Keratinocyte (primary cell): Measurements from ENCODE around the gene ADCY7. TPM values are rescaled to one million over a fixed set of nuclear protein-coding genes. Genes with fewer than 3 reads are reported as not detected.

Experiments
- DNase-seq: peaks from one replicate; pipeline ENCODE4 v3.0.0-alpha.2; 2011; ENCODE audit warnings: low read depth, missing footprints, low spot score
- FAIRE-seq: peaks from 2 replicates; lab custom pipeline; 2011; peaks lifted over from hg19 to GRCh38; lab: Jason Lieb, UNC
- H2AFZ ChIP-seq: 2 replicates; pipeline ENCODE4 v1.6.0; 2012; ENCODE audit warnings: low read length, control low read depth, inconsistent platforms; ENCODE audit not compliant: control insufficient read depth
- H3K27ac ChIP-seq: 2 replicates; pipeline ENCODE4 v1.5.1; 2011; ENCODE audit warnings: low read length; ENCODE audit not compliant: control insufficient read depth, insufficient read depth
- H3K27me3 ChIP-seq: 3 replicates; pipeline ENCODE4 v1.6.0; 2011; ENCODE audit warnings: low read length; ENCODE audit not compliant: control insufficient read depth, insufficient read depth; ENCODE audit errors: extremely low read depth
- H3K36me3 ChIP-seq, 2 experiments: 2 replicates in 1 of 2; 3 replicates in 1 of 2; pipeline ENCODE4 v1.5.1; 2011; ENCODE audit warnings: low read length in 2 of 2, mild to moderate bottlenecking in 1 of 2; ENCODE audit not compliant: control insufficient read depth in 2 of 2, insufficient read depth in 2 of 2; ENCODE audit errors: extremely low read depth in 1 of 2
- H3K4me1 ChIP-seq: 3 replicates; pipeline ENCODE4 v1.5.1; 2011; ENCODE audit warnings: low read length; ENCODE audit not compliant: control insufficient read depth, insufficient read depth; ENCODE audit errors: extremely low read depth
- H3K4me2 ChIP-seq: 3 replicates; pipeline ENCODE4 v1.6.0; 2011; ENCODE audit warnings: low read depth, low read length; ENCODE audit not compliant: control insufficient read depth, insufficient read depth; ENCODE audit errors: extremely low read depth
- H3K4me3 ChIP-seq, 3 experiments: fragments of 200-600 bp in 1 of 3; sonication (generic) in 1 of 3; 2 replicates in 2 of 3; 3 replicates in 1 of 3; pipeline ENCODE4 v1.5.1; 2011 to 2016; ENCODE audit warnings: low read length in 3 of 3, mild to moderate bottlenecking in 3 of 3, control low read depth in 2 of 3, inconsistent platforms in 1 of 3, low read depth in 1 of 3, mixed read lengths in 1 of 3, mixed run types in 1 of 3, moderate library complexity in 1 of 3; ENCODE audit not compliant: control insufficient read depth in 2 of 3, insufficient read depth in 2 of 3; ENCODE audit errors: extremely low read depth in 1 of 3
- H3K79me2 ChIP-seq: 2 replicates; pipeline ENCODE4 v1.6.0; 2012; ENCODE audit warnings: low read length; ENCODE audit not compliant: control insufficient read depth, insufficient read depth
- H3K9ac ChIP-seq: 3 replicates; pipeline ENCODE4 v1.6.0; 2011; ENCODE audit warnings: low read length; ENCODE audit not compliant: control insufficient read depth, insufficient read depth; ENCODE audit errors: extremely low read depth
- H3K9me1 ChIP-seq: 3 replicates; pipeline ENCODE4 v1.6.0; 2011; ENCODE audit warnings: low read length; ENCODE audit not compliant: control insufficient read depth, insufficient read depth; ENCODE audit errors: extremely low read depth
- H3K9me3 ChIP-seq: 2 replicates; pipeline ENCODE4 v1.5.1; 2012; ENCODE audit warnings: low read depth, low read length; ENCODE audit not compliant: control insufficient read depth
- H4K20me1 ChIP-seq: 3 replicates; pipeline ENCODE4 v1.6.0; 2011; ENCODE audit warnings: low read length; ENCODE audit not compliant: control insufficient read depth, insufficient read depth; ENCODE audit errors: extremely low read depth
- CTCF ChIP-seq, 3 experiments: IDR thresholded peaks in 1 of 3; conservative IDR thresholded peaks in 1 of 3; optimal IDR thresholded peaks in 1 of 3; 2 replicates in 2 of 3; 3 replicates in 1 of 3; pipeline versions ENCODE3 to v1.5.1; 2011; ENCODE audit warnings: low read length in 3 of 3, mild to moderate bottlenecking in 3 of 3, moderate library complexity in 2 of 3, control low read depth in 1 of 3, inconsistent platforms in 1 of 3; ENCODE audit not compliant: insufficient read depth in 2 of 3; ENCODE audit errors: extremely low read depth in 1 of 3
- EZH2 ChIP-seq: IDR thresholded peaks from one replicate; pipeline ENCODE4 v1.6.1; 2012; ENCODE audit warnings: inconsistent platforms, mild to moderate bottlenecking, low read length, moderate library complexity
- dilution Hi-C: fragments of 300-500 bp; cut with MboI; formaldehyde crosslinking; loops from one replicate; pipeline ENCODE4 v1.7.0; 2020; ENCODE audit warnings: low sequenced_read_pairs; ENCODE audit not compliant: extremely low pct_ligation_motif_present
- polyA plus RNA-seq, 5 experiments: library from polyadenylated mRNA; depleted of rRNA in 3 of 5; stranded (reverse) in 3 of 5; stranded (forward) in 1 of 5; unstranded in 1 of 5; fragments of >200 nt; gene quantifications; 1 replicate in 1 of 5; 2 replicates in 3 of 5; 3 replicates in 1 of 5; pipeline versions ENCODE4 v1.2.1 to v1.2.3, GENCODE V29; 2011 to 2012; ENCODE audit warnings: missing spikeins in 2 of 5, low read depth in 1 of 5, low replicate concordance in 1 of 5

ADCY7 gene
- polyA plus RNA-seq, 1 donor (not counting 4 experiments of a cell fraction or from before 2014, with no cell fraction given), result 5.1 TPM

DNA sequence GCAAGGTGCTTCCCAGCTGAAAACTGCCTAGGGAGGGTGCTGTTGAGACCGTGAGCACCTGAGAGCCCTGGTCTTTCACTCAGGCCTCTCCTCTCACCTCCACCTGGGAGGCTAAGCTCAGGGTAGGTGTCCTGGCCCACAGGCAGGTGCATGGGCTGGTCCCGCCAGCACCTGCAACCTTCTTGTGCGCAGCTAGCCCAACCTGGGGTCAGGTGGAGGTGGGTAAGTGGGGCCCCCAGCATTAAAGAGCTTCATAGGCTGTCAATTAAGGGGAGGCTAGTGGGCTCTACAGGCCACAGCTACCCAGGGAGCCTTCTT lies 8.7 kb downstream of the ADCY7 start:
- Histone ChIP-seq H3K4me2 (no peak overlapping the region), H3K27ac (no peak overlapping the region)
- TF ChIP-seq CTCF (optimal IDR thresholded peaks at IDR 0.05 in 1 of 3, IDR thresholded peaks at IDR 0.05 in 1 of 3, conservative IDR thresholded peaks at IDR 0.05 in 1 of 3; ENCODE audit: extremely low read depth in 1 of 3, insufficient read depth in 2 of 3, low read length in 3 of 3), result no peak
- no peak for TF ChIP-seq EZH2

DNA sequence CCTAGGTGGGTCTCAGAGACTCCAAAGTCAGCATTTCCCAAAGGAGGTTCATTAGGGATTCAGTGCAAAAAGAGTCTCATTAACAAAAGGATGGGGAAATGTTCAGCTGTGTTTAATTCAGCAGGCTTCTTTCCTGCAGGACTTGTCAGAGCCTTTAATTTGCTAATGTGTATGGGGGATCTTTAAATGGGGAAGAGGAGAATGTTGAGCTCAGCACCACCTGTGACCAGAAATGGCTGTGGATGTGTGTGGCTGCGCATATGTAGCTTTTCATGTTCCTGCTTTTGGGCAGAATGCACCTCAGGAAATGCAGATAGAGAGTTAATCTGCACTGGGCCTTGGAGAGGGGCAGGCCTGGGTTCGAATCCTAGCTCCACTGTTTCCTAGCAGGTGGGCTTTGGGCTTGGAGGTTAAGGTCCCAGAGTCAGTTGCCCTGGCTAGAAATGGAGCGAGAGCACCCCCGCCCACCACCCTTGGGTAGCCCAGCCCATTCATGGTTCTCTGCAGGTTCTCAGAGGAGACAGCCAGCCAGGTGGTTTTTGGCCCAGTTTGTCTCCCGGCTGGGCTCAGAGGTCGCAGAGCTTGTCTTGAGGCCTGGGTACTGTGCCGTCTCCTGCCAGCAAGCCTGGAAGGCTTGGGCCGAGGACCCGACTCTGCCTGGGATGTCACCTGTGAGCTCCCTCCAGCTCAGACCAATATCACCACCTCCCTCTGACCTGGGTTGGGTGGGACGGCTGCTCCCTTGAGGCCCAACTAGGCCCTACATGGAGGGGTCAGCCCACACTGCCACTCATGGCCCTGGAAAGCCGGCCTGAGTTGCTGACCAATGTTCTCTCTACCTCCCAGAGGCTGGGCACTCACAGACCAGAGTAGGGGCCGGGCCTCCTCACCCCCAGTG lies 9.3 kb downstream of the ADCY7 start:
- Histone ChIP-seq H3K4me2 (no peak overlapping the region), H4K20me1 (no peaks in the 10 kb centered on the region), H3K36me3 (peaks cover 0 to 1% of the 10 kb centered on the region in 2 experiments), H2AFZ (no peak overlapping the region), H3K9ac (no peak overlapping the region), H3K4me1 (no peaks in the 10 kb centered on the region), H3K27ac (no peak overlapping the region), H3K4me3 (no peak overlapping the region), H3K9me1 (no peaks in the 10 kb centered on the region), H3K79me2 (no peaks in the 10 kb centered on the region), H3K9me3 (no peaks in the 10 kb centered on the region), H3K27me3 (no peaks in the 10 kb centered on the region)
- dilution Hi-C loops, result no loop called here
- no peak for FAIRE-seq
- no peak for TF ChIP-seq CTCF (optimal IDR thresholded peaks at IDR 0.05 in 1 of 3, IDR thresholded peaks at IDR 0.05 in 1 of 3, conservative IDR thresholded peaks at IDR 0.05 in 1 of 3; ENCODE audit: extremely low read depth in 1 of 3, insufficient read depth in 2 of 3, low read length in 3 of 3)
- TF ChIP-seq EZH2, result no peak
- DNase-seq, result no peak

More for the DNA sequence above, 8.7 kb downstream of the ADCY7 start:
- H3K79me2 ChIP-seq, result no peaks in the 10 kb centered on the region
- H2AFZ ChIP-seq, result no peak overlapping the region
- FAIRE-seq (no peak), DNase-seq (no peak)
- no peaks in the 10 kb centered on the region for H3K9me3 ChIP-seq
- H4K20me1 ChIP-seq, result no peaks in the 10 kb centered on the region
- dilution Hi-C loops, result no loop called here
- H3K36me3 ChIP-seq, result peaks cover 0 to 1% of the 10 kb centered on the region in 2 experiments
- no peaks in the 10 kb centered on the region for H3K27me3 ChIP-seq
- no peak overlapping the region for H3K4me3 ChIP-seq
- no peaks in the 10 kb centered on the region for H3K9me1 ChIP-seq
- no peaks in the 10 kb centered on the region for H3K4me1 ChIP-seq
- no peak overlapping the region for H3K9ac ChIP-seq
